HG02884 (cell line): ENCODE measurements around the gene SLC34A3.

ENCODE experiments used
- ATAC-seq: cut with Tn5 transposase; IDR thresholded peaks from one replicate; pipeline ENCODE4 v1.9.1; 2021; ENCODE audit warnings: mild to moderate bottlenecking, moderate library complexity; ENCODE audit not compliant: unreplicated experiment

Gene SLC34A3

GRCh38 chr9:137275203-137275587 lies 44.5 kb downstream of the SLC34A3 start:
- no peak for ATAC-seq

GRCh38 chr9:137275588-137276472 lies 45.1 kb downstream of the SLC34A3 start:
- no peak for ATAC-seq

GRCh38 chr9:137276473-137277328 lies 46.0 kb downstream of the SLC34A3 start:
- ATAC-seq = no peak

- ATAC-seq = peak; percentile 73
These were observed 46.8 kb downstream of the SLC34A3 start, which contains the start of gene TOR4A for GRCh38 chr9:137277329-137278041. Gene TOR4A (plus strand): TSS chr9:137277726. CDS start chr9:137278690, 964 bp downstream.

- no peak for ATAC-seq
These were observed 47.5 kb downstream of the SLC34A3 start for GRCh38 chr9:137278061-137278701.

- no peak for ATAC-seq
These were observed 48.3 kb downstream of the SLC34A3 start for GRCh38 chr9:137278721-137279711.

GRCh38 chr9:137279741-137280473 lies 49.2 kb downstream of the SLC34A3 start:
- ATAC-seq = no peak

- ATAC-seq = no peak
These were observed 50.0 kb downstream of the SLC34A3 start for GRCh38 chr9:137280474-137281344.

- no peak for ATAC-seq
These were observed 50.8 kb downstream of the SLC34A3 start for GRCh38 chr9:137281345-137282116.
